ENCODE data around the gene PKD2L1.
"Not testable (repeated sequence)": the region's sequence is repeated elsewhere in the genome, so short reads cannot be mapped to it uniquely, and the experiment has no call there.

PKD2L1 gene

GRCh38 chr10:100286051-100287033, 43.7 kb downstream of the PKD2L1 start, which contains the start of gene BLOC1S2:
TSS of gene BLOC1S2 (minus strand) at chr10:100286680. CDS start at chr10:100286659, 21 bp downstream.
- peak; percentile 51 to 56 for DNase-seq (ENCODE audit: low read depth in 2 of 2)

GRCh38 chr10:100285326-100285725, 44.7 kb downstream of the PKD2L1 start:
- DNase-seq (ENCODE audit: low read depth in 2 of 2), result not testable (repeated sequence)

- no peak for DNase-seq (ENCODE audit: low read depth in 2 of 2)
Observed at GRCh38 chr10:100282907-100283306, 47.1 kb downstream of the PKD2L1 start.

GRCh38 chr10:100276971-100277370, 53.1 kb downstream of the PKD2L1 start:
- not testable (repeated sequence) for DNase-seq (ENCODE audit: low read depth in 2 of 2)

- DNase-seq (ENCODE audit: low read depth in 2 of 2), result peak; percentile 64 to 65
Observed at GRCh38 chr10:100267239-100268104, 62.6 kb downstream of the PKD2L1 start, which contains the start of gene CWF19L1. TSS of gene CWF19L1 (minus strand) at chr10:100267638. CDS start at chr10:100267593, 45 bp downstream.

- DNase-seq (ENCODE audit: low read depth in 2 of 2), result no peak
Observed at GRCh38 chr10:100265821-100266485, 64.1 kb downstream of the PKD2L1 start.

- no peak for DNase-seq (ENCODE audit: low read depth in 2 of 2)
Observed at GRCh38 chr10:100254191-100254590, 75.8 kb downstream of the PKD2L1 start.

GRCh38 chr10:100253041-100253440, 77.0 kb downstream of the PKD2L1 start:
- DNase-seq (ENCODE audit: low read depth in 2 of 2), result no peak

GRCh38 chr10:100248820-100249219, 81.2 kb downstream of the PKD2L1 start:
- DNase-seq (ENCODE audit: low read depth in 2 of 2), result no peak

GRCh38 chr10:100245484-100246220, 84.4 kb downstream of the PKD2L1 start:
- no peak for DNase-seq (ENCODE audit: low read depth in 2 of 2)

- DNase-seq (ENCODE audit: low read depth in 2 of 2), result no peak
Observed at GRCh38 chr10:100239851-100240250, 90.2 kb downstream of the PKD2L1 start.

- no peak for DNase-seq (ENCODE audit: low read depth in 2 of 2)
Observed at GRCh38 chr10:100238429-100238828, 91.6 kb downstream of the PKD2L1 start.
